Fibroblast of mammary gland (primary cell): ENCODE results near the gene SUPT3H.

ENCODE experiments used
- DNase-seq: peaks from one replicate; pipeline ENCODE4 v3.0.0-alpha.2; 2010; ENCODE audit warnings: low read depth
- H3K4me3 ChIP-seq: 2 replicates; pipeline ENCODE4 v1.5.1; 2011; ENCODE audit warnings: low read depth, mild to moderate bottlenecking, low read length, moderate library complexity; ENCODE audit not compliant: control insufficient read depth
- TF ChIP-seq, protein P1 (sequence below): conservative IDR thresholded peaks from 2 replicates; pipeline ENCODE4 v1.5.1; 2011; ENCODE audit warnings: low read depth, low read length, inconsistent platforms; ENCODE audit not compliant: control insufficient read depth, insufficient read depth

The SUPT3H gene

DNA sequence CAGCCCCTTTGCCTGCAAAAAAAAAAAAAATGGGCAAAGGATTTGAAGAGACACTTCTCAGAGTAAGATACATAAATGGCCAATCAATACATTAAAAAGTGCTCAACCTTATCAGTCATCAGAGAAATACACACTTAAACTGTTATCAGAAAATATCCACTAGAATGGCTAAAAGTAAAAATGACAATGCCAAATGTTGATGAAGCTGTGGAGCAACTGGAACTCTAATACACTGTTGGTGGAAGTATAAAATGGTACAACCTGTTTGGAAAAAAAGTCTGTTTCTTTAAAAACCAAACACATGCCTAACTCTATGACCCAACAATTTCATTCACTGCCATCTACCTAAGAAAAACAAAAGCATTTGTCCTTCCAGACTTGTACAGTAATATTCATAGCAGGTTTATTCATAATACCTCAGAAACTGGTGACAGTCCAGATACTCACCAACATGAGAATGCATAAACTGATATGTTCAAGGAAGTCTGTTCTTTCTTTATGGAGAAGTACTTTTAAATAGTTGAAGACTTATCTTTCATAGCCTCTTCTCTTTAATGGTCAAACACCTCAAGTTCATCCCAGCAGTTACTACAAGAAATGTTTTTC lies 428.0 kb downstream of the SUPT3H start:
- H3K4me3 ChIP-seq = no peak overlapping the region
- no peak for DNase-seq

DNA sequence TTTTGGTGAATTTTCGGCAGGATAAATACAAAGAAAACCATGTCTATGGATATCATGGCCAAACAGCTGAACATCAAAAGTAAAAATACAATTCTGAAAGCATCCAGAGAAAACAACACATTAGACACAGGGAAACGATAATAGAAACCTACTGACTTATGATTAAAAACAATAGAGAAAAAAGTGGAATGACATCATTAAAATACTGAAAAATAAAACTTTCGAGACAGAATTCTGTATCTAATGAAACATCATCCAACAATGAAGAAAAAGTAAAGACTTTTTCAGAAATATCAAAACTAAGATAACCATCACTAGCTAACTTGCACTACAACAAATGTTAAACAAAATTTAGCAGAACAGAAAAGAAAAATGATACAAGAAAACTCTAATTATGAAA lies 434.2 kb downstream of the SUPT3H start:
- no peak for DNase-seq
- TF ChIP-seq, protein P1, sequence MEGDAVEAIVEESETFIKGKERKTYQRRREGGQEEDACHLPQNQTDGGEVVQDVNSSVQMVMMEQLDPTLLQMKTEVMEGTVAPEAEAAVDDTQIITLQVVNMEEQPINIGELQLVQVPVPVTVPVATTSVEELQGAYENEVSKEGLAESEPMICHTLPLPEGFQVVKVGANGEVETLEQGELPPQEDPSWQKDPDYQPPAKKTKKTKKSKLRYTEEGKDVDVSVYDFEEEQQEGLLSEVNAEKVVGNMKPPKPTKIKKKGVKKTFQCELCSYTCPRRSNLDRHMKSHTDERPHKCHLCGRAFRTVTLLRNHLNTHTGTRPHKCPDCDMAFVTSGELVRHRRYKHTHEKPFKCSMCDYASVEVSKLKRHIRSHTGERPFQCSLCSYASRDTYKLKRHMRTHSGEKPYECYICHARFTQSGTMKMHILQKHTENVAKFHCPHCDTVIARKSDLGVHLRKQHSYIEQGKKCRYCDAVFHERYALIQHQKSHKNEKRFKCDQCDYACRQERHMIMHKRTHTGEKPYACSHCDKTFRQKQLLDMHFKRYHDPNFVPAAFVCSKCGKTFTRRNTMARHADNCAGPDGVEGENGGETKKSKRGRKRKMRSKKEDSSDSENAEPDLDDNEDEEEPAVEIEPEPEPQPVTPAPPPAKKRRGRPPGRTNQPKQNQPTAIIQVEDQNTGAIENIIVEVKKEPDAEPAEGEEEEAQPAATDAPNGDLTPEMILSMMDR = no peak
- H3K4me3 ChIP-seq = no peak overlapping the region

More for the DNA sequence above, 428.0 kb downstream of the SUPT3H start:
- TF ChIP-seq, protein P1 = no peak

DNA sequence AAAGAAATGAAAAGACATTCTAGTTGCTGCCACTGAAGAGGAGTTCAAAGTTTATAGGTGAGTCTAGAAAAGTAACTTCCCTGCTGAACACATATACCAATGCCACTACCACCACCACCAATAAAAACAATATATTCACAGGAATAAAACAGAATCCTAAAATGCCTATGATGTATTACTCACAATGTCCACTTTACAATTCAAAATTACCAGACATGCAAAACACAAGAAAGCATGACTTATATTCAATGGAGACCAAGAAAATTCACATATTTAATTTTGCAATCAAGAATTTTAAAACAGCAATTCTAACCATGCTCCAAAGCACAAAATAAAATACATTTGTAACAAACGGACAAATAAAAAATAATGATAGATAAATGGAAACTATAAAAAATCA lies 434.9 kb downstream of the SUPT3H start:
- H3K4me3 ChIP-seq = no peak overlapping the region

DNA sequence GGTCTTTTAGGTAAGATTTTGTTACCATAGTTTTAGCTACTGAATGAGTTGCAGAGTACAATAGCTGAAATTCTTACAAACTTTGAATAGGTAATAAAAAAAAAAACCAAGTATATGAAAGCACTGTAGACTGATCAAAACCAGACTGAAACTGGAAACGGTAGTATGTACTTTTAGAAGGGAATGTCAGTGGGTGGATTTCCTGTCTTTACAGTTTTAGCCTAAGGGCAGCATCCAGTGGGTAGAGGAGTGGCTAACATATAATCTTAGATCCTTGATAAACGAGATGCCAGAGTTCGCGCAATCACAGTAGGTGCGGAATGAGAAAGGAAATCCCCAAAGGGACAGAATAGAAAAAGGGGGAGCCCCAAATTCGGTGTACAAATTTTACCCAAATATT lies 435.5 kb downstream of the SUPT3H start:
- no peak for DNase-seq
- TF ChIP-seq, protein P1 = no peak
- H3K4me3 ChIP-seq = no peak overlapping the region

More for the DNA sequence above, 434.9 kb downstream of the SUPT3H start:
- DNase-seq = no peak
- TF ChIP-seq, protein P1 = no peak

DNA sequence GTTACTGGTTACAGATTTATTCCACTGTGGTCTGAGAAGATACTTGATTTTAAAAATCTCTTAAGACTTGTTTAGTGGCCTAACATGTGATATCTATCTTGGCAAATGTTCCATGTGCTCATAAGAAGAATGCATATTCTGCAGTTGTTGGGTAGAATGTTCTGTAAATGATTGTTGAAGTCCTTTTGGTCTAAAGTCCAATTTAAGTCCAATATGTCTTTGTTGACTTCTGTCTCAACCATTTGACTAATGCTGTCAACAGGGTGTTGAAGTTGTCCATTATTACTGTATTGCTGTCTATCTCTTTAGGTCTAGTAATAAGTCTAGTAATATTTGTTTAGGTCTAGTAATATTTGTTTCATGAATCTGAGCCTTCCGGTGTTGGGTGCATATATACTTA lies 437.4 kb downstream of the SUPT3H start:
- H3K4me3 ChIP-seq = no peak overlapping the region
- TF ChIP-seq, protein P1 = no peak
- no peak for DNase-seq

DNA sequence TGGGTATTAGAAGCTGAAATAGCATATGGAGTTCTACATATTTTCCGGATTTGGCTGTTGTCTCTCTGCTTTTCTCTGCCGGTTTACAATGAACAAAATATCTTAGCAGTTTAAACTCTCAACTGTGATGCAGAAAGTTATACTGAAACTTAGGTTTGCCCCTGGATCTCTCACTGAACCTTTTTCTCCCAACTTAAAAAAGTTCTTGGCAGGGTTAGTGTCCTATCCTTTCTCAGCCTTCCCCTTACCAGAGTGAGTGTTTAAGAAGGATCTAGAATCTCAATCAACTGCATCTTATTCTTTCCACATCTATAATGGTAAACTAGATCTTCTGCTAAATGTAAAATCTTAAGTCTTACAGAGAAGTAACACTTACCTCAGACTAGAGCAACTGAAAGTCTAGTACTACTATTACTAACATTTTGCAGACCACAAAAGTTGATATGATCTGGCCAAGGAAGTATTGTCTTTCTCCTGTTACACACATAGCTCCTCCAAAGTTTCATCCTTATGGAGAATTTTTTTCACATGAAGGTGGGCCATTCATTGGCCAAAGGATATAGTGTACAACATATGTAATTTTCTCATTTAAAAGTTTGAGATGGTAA lies 441.9 kb downstream of the SUPT3H start:
- DNase-seq = no peak
- no peak overlapping the region for H3K4me3 ChIP-seq
- TF ChIP-seq, protein P1 = no peak
